K562 (cell line): ENCODE data around the gene ADD3. TPM values are rescaled to one million over a fixed set of nuclear protein-coding genes. Genes with fewer than 3 reads are reported as not detected.

Experiments used
- ATAC-seq: fragments of 200-7000 bp; cut with Tn5 transposase; 3 replicates; pipeline ENCODE4 v1.9.1; 2020; ENCODE audit warnings: moderate library complexity
- BruUV-seq: library from RNA; stranded (reverse); fragments of 400-500 nt; replicated peaks from 2 replicates; lab custom pipeline; 2021; lab: Mats Ljungman, UMichigan
- CTCF ChIA-PET: fragments of 300-600 bp; formaldehyde crosslinking; extraction: SDS; loops from one replicate; lab custom pipeline; 2021; ENCODE audit warnings: low intra/inter-chr PET ratio; lab: Yijun Ruan, JAX
- POLR2A ChIA-PET: fragments of 300-600, 350-650 bp; sonication (Branson Sonifier 250); formaldehyde crosslinking; extraction: SDS; loops from one replicate; lab custom pipeline; 2021; ENCODE audit warnings: antibody characterized with exemption, inconsistent platforms; lab: Yijun Ruan, JAX
- DNase-seq, 4 experiments: peaks; one replicate each; pipeline versions ENCODE4 v3.0.0 to v3.0.0-alpha.2; 2011 to 2018; ENCODE audit warnings: low spot score in 3 of 4, mixed read lengths in 3 of 4; ENCODE audit errors: extremely low read depth in 1 of 4
- FAIRE-seq: peaks from 2 replicates; lab custom pipeline; 2011; peaks lifted over from hg19 to GRCh38; lab: Jason Lieb, UNC
- H2AFZ ChIP-seq: 2 replicates; pipeline ENCODE4 v1.6.0; 2011; ENCODE audit warnings: low read depth, low read length, control low read depth, inconsistent platforms
- H3K27ac ChIP-seq: fragments of 200-600 bp; 3 replicates; pipeline ENCODE4 v1.8.0; 2011; ENCODE audit warnings: low read depth, mild to moderate bottlenecking, control low read depth, inconsistent platforms, low read length, moderate library complexity, mixed read lengths; ENCODE audit errors: extremely low read depth
- H3K27me3 ChIP-seq, 2 experiments: fragments of 300-600 bp in 1 of 2; 2 replicates in 1 of 2; 3 replicates in 1 of 2; pipeline versions ENCODE4 v1.6.0 to v1.8.0; 2011; ENCODE audit warnings: inconsistent platforms in 2 of 2, low read length in 2 of 2, mild to moderate bottlenecking in 1 of 2, mixed read lengths in 1 of 2, moderate library complexity in 1 of 2; ENCODE audit not compliant: control insufficient read depth in 2 of 2, insufficient read depth in 2 of 2
- H3K36me3 ChIP-seq: fragments of 300-600 bp; 3 replicates; pipeline ENCODE4 v1.8.0; 2011; ENCODE audit warnings: mild to moderate bottlenecking, low read length, inconsistent platforms; ENCODE audit not compliant: control insufficient read depth, insufficient read depth
- H3K4me1 ChIP-seq, 2 experiments: fragments of 200-600 bp in 1 of 2; replicated peaks in 1 of 2; 2 replicates in 1 of 2; 3 replicates in 1 of 2; pipeline versions ENCODE4 v1.5.1 to v1.8.0; 2011; ENCODE audit warnings: inconsistent platforms in 2 of 2, low read length in 2 of 2, mild to moderate bottlenecking in 1 of 2, mixed read lengths in 1 of 2, moderate library complexity in 1 of 2; ENCODE audit not compliant: control insufficient read depth in 2 of 2, insufficient read depth in 2 of 2
- H3K4me2 ChIP-seq: 2 replicates; pipeline ENCODE4 v1.6.1; 2011; ENCODE audit warnings: low read length, control low read depth, inconsistent platforms, mixed read lengths; ENCODE audit not compliant: insufficient read depth
- H3K4me3 ChIP-seq: fragments of 200-600 bp; sonication (generic), shearing (Covaris generic); 2 replicates; pipeline ENCODE4 v1.5.1; 2016; ENCODE audit warnings: control low read depth, inconsistent platforms
- H3K79me2 ChIP-seq: fragments of 200-600 bp; 3 replicates; pipeline ENCODE4 v1.8.0; 2011; ENCODE audit warnings: low read length, inconsistent platforms; ENCODE audit not compliant: control insufficient read depth, insufficient read depth
- H3K9ac ChIP-seq, 2 experiments: 2 replicates each; pipeline versions ENCODE4 v1.6.0 to v1.6.1; 2011; ENCODE audit warnings: low read depth in 2 of 2, low read length in 2 of 2, control low read depth in 1 of 2, inconsistent platforms in 1 of 2, mild to moderate bottlenecking in 1 of 2, mixed read lengths in 1 of 2; ENCODE audit not compliant: insufficient read depth in 1 of 2
- H3K9me1 ChIP-seq: one replicate; pipeline ENCODE4 v1.6.0; 2011; ENCODE audit warnings: inconsistent platforms, mild to moderate bottlenecking, low read length, moderate library complexity; ENCODE audit not compliant: control insufficient read depth, insufficient read depth
- H3K9me3 ChIP-seq: replicated peaks from 2 replicates; pipeline ENCODE4 v1.5.1; 2011; ENCODE audit warnings: low read depth, low read length, inconsistent platforms; ENCODE audit not compliant: control insufficient read depth, insufficient read depth
- H4K20me1 ChIP-seq: replicated peaks from 2 replicates; pipeline ENCODE4 v1.6.1; 2011; ENCODE audit warnings: low read length, inconsistent platforms, mixed read lengths; ENCODE audit not compliant: control insufficient read depth, insufficient read depth
- CREB3L1 ChIP-seq: fragments of 450-650 bp; IDR thresholded peaks from 2 replicates; pipeline ENCODE4 v1.6.1; 2014; ENCODE audit warnings: low read depth, mild to moderate bottlenecking, moderate library complexity, borderline replicate concordance
- HSF4 ChIP-seq: fragments of 250-450 bp; sonication (Bioruptor Pico); IDR thresholded peaks from 2 replicates; pipeline ENCODE4 v2.1.2; 2022; ENCODE audit warnings: mild to moderate bottlenecking, moderate library complexity, borderline replicate concordance
- NFXL1 ChIP-seq: fragments of 450-650 bp; formaldehyde crosslinking; IDR thresholded peaks from 2 replicates; pipeline ENCODE4 v1.4.0; 2021; ENCODE audit warnings: mild to moderate bottlenecking
- NKRF ChIP-seq: fragments of 450-650 bp; IDR thresholded peaks from 2 replicates; pipeline ENCODE4 v1.6.1; 2016; ENCODE audit warnings: borderline replicate concordance
- POLR2B ChIP-seq: fragments of 450-650 bp; IDR thresholded peaks from 2 replicates; pipeline ENCODE4 v1.6.1; 2018; ENCODE audit warnings: low read depth; ENCODE audit not compliant: partially characterized antibody
- TCF3 ChIP-seq: sonication (generic); formaldehyde crosslinking; IDR thresholded peaks from 2 replicates; pipeline ENCODE4 v1.4.0; 2020; ENCODE audit warnings: mild to moderate bottlenecking, missing genetic modification reagents
- ZBTB9 ChIP-seq: fragments of 450-650 bp; formaldehyde crosslinking; IDR thresholded peaks from 2 replicates; pipeline ENCODE4 v1.4.0; 2020; ENCODE audit warnings: mild to moderate bottlenecking, moderate library complexity
- ZNF41 ChIP-seq: fragments of 250-450 bp; sonication (Bioruptor Pico); conservative IDR thresholded peaks from 2 replicates; pipeline ENCODE4 v1.4.0; 2020; ENCODE audit warnings: mild to moderate bottlenecking
- ZNF551 ChIP-seq: fragments of 250-450 bp; sonication (Bioruptor Pico); IDR thresholded peaks from 2 replicates; pipeline ENCODE4 v1.5.0; 2021; ENCODE audit warnings: mild to moderate bottlenecking, moderate library complexity
- WGBS: fragments of 100-300 bp; shearing (Covaris generic); methylation state at CpG from one replicate; pipeline ENCODE4 v1.1.6; 2016; ENCODE audit warnings: low coverage, mixed read lengths; ENCODE audit not compliant: insufficient coverage; ENCODE audit errors: missing lambda C conversion rate; 5-methylcytosine and 5-hydroxymethylcytosine counted together
- in situ Hi-C: fragments of 300-500 bp; cut with MboI; formaldehyde crosslinking; loops from 4 replicates; pipeline ENCODE4 v1.15.0; 2018; ENCODE audit warnings: inconsistent platforms, mixed read lengths
- intact Hi-C: fragments of 100-400 bp; cut with micrococcal nuclease; formaldehyde crosslinking; loops from 2 replicates; pipeline ENCODE4 v1.14.2; 2022
- polyA plus RNA-seq, 8 experiments: library from polyadenylated mRNA; depleted of rRNA in 4 of 8; stranded (reverse) in 5 of 8; unstranded in 3 of 8; fragments of >200 nt; fragmentation: Nextera tagmentation in 2 of 8; fragmentation: Illumina TruSeq in 1 of 8; extraction: Ambion mirVana in 2 of 8; extraction: Trizol in 1 of 8; gene quantifications; 2 replicates each; pipeline versions ENCODE4 v1.2.1 to v1.2.3, GENCODE V29; 2011 to 2014; ENCODE audit warnings: inconsistent platforms in 1 of 8, missing spikeins in 1 of 8
- total RNA-seq, 7 experiments: library from RNA; depleted of rRNA in 6 of 7; stranded (reverse); fragments of >200 nt in 6 of 7; fragmentation: Illumina TruSeq in 2 of 7; extraction: Trizol in 2 of 7; gene quantifications; 2 replicates each; pipeline versions ENCODE4 v1.2.1 to v1.2.3, GENCODE V29; 2011 to 2021; ENCODE audit warnings: low replicate concordance in 1 of 7

Gene ADD3
- total and polyA plus RNA-seq, 9 of the 15 experiments (the other 6 are each of a cell fraction or from before 2014, with no cell fraction given), result 13.2 to 125 (median 31.7) TPM

GRCh38 chr10:110029450-110029849 lies 21.7 kb downstream of the ADD3 start:
- 95% methylated on average over 2 of the region's 2 CpGs for WGBS
- Histone ChIP-seq H4K20me1 (no peaks in the 10 kb centered on the region), H3K27me3 (no peaks in the 10 kb centered on the region), H3K36me3 (no peaks in the 10 kb centered on the region), H3K9ac (no peak overlapping the region), H3K27ac (no peak overlapping the region), H3K79me2 (peaks cover 75% of the 10 kb centered on the region), H2AFZ (no peak overlapping the region), H3K4me2 (no peak overlapping the region), H3K4me1 (peaks cover 0 to 2% of the 10 kb centered on the region in 2 experiments; a peak in 1 of 5 replicates), H3K4me3 (no peak overlapping the region), H3K9me1 (no peaks in the 10 kb centered on the region), H3K9me3 (no peaks in the 10 kb centered on the region)
- no peak for ATAC-seq
- no peak for FAIRE-seq
- ChIA-PET POLR2A (interaction anchor here (0.6 kb wide), 1 partner anchor 45 kb away, joined by 3 read pairs; no protein-coding TSS in a partner anchor), CTCF (no interaction called here)
- TF ChIP-seq ZBTB9 (no peak), NKRF (no peak), ZNF551 (CRISPR knock-in tag) (no peak), TCF3 (CRISPR knock-in tag) (no peak), NFXL1 (CRISPR knock-in tag) (no peak), POLR2B (no peak), HSF4 (CRISPR knock-in tag) (no peak), ZNF41 (CRISPR knock-in tag) (no peak), CREB3L1 (no peak)
- in situ Hi-C loops, result no loop called here
- DNase-seq, result no peak
- no TSS peak for BruUV-seq
- intact Hi-C loops, result no loop called here
